HepG2 (cell line): ENCODE data around the gene ASF1B. TPM values are rescaled to one million over a fixed set of nuclear protein-coding genes. Genes with fewer than 3 reads are reported as not detected.

Experiments
- ATAC-seq: fragments of 200-7000 bp; cut with Tn5 transposase; 3 replicates; pipeline ENCODE4 v1.9.1; 2020; ENCODE audit warnings: mild to moderate bottlenecking, moderate library complexity
- BruUV-seq: library from RNA; stranded (reverse); fragments of 400-500 nt; replicated peaks from 2 replicates; lab custom pipeline; 2021; lab: Mats Ljungman, UMichigan
- CTCF ChIA-PET: fragments of 300-600 bp; formaldehyde crosslinking; extraction: SDS; loops from one replicate; lab custom pipeline; 2021; ENCODE audit warnings: low total read pairs, inconsistent platforms, low intra/inter-chr PET ratio; lab: Yijun Ruan, JAX
- POLR2A ChIA-PET: fragments of 350-600 bp; sonication (Branson Sonifier 250); formaldehyde crosslinking; loops from one replicate; lab custom pipeline; 2020; ENCODE audit warnings: antibody characterized with exemption, inconsistent platforms; lab: Yijun Ruan, JAX
- DNase-seq: peaks from one replicate; pipeline ENCODE4 v3.0.0-alpha.2; 2015; ENCODE audit warnings: low spot score
- FAIRE-seq: peaks from 3 replicates; lab custom pipeline; 2011; peaks lifted over from hg19 to GRCh38; lab: Jason Lieb, UNC
- H2AFZ ChIP-seq: one replicate; pipeline ENCODE4 v1.6.1; 2011; ENCODE audit warnings: low read length, inconsistent platforms
- H3K27ac ChIP-seq: fragments of 300-600 bp; 3 replicates; pipeline ENCODE4 v1.8.0; 2011; ENCODE audit warnings: mixed run types, mild to moderate bottlenecking, mixed read lengths, low read length, inconsistent platforms; ENCODE audit not compliant: insufficient read depth; ENCODE audit errors: extremely low read length
- H3K27me3 ChIP-seq, 2 experiments: fragments of 200-600 bp in 1 of 2; 2 replicates in 1 of 2; 3 replicates in 1 of 2; pipeline versions ENCODE4 v1.6.0 to v1.8.0; 2011; ENCODE audit warnings: low read length in 2 of 2, mild to moderate bottlenecking in 2 of 2, moderate library complexity in 2 of 2, inconsistent platforms in 1 of 2; ENCODE audit not compliant: insufficient read depth in 2 of 2, control insufficient read depth in 1 of 2
- H3K36me3 ChIP-seq, 2 experiments: fragments of 200-600 bp in 1 of 2; replicated peaks in 1 of 2; 2 replicates in 1 of 2; 3 replicates in 1 of 2; pipeline versions ENCODE4 v1.5.1 to v1.8.0; 2011; ENCODE audit warnings: low read length in 2 of 2, inconsistent platforms in 1 of 2; ENCODE audit not compliant: insufficient read depth in 2 of 2, control insufficient read depth in 1 of 2
- H3K4me1 ChIP-seq: 2 replicates; pipeline ENCODE4 v1.5.1; 2012; ENCODE audit warnings: low read length, inconsistent platforms; ENCODE audit not compliant: insufficient read depth
- H3K4me2 ChIP-seq: 2 replicates; pipeline ENCODE4 v1.6.0; 2011; ENCODE audit warnings: low read depth, low read length, inconsistent platforms
- H3K4me3 ChIP-seq, 3 experiments: fragments of 200-600 bp in 1 of 3; sonication (generic), shearing (Covaris generic) in 1 of 3; replicated peaks in 1 of 3; 2 replicates each; pipeline ENCODE4 v1.5.1; 2011 to 2016; ENCODE audit warnings: low read length in 3 of 3, inconsistent platforms in 2 of 3, low read depth in 2 of 3, mild to moderate bottlenecking in 2 of 3, control low read depth in 1 of 3, mixed read lengths in 1 of 3; ENCODE audit not compliant: insufficient read depth in 1 of 3
- H3K79me2 ChIP-seq: one replicate; pipeline ENCODE4 v1.6.1; 2011; ENCODE audit warnings: low read length, inconsistent platforms; ENCODE audit not compliant: insufficient read depth
- H3K9ac ChIP-seq: 2 replicates; pipeline ENCODE4 v1.6.0; 2011; ENCODE audit warnings: mild to moderate bottlenecking, low read depth, low read length, inconsistent platforms; ENCODE audit not compliant: insufficient read depth
- H3K9me3 ChIP-seq: 2 replicates; pipeline ENCODE4 v1.5.1; 2012; ENCODE audit warnings: mild to moderate bottlenecking, low read length
- H4K20me1 ChIP-seq: 2 replicates; pipeline ENCODE4 v1.6.0; 2011; ENCODE audit warnings: inconsistent platforms, mild to moderate bottlenecking, low read length, moderate library complexity; ENCODE audit not compliant: insufficient read depth
- ARNTL ChIP-seq: sonication (generic); formaldehyde crosslinking; IDR thresholded peaks from 2 replicates; pipeline ENCODE4 v1.4.0; 2020; ENCODE audit warnings: mild to moderate bottlenecking, missing genetic modification reagents
- CEBPB ChIP-seq: IDR thresholded peaks from 2 replicates; pipeline ENCODE4 v1.6.1; 2011; ENCODE audit warnings: low read depth, low read length, improper control_type of control experiment, borderline replicate concordance
- CEBPG ChIP-seq: IDR thresholded peaks from 2 replicates; pipeline ENCODE4 v1.6.1; 2016
- ETS1 ChIP-seq: sonication (generic); formaldehyde crosslinking; IDR thresholded peaks from 2 replicates; pipeline ENCODE4 v1.4.0; 2020; ENCODE audit warnings: missing genetic modification reagents
- ETV5 ChIP-seq: IDR thresholded peaks from 2 replicates; pipeline ENCODE4 v1.6.1; 2018; ENCODE audit warnings: missing biosample characterization, missing genetic modification reagents, inconsistent platforms, borderline replicate concordance
- HNRNPK ChIP-seq: fragments of 200-400 bp; formaldehyde crosslinking; IDR thresholded peaks from 2 replicates; pipeline ENCODE4 v1.6.1; 2018; ENCODE audit warnings: low read length, low read depth, moderate library complexity, mild to moderate bottlenecking; ENCODE audit not compliant: poor library complexity, severe bottlenecking
- HNRNPUL1 ChIP-seq: fragments of 200-400 bp; formaldehyde crosslinking; IDR thresholded peaks from 2 replicates; pipeline ENCODE4 v1.6.1; 2017; ENCODE audit warnings: low read depth, mild to moderate bottlenecking, low read length, moderate library complexity
- MLLT10 ChIP-seq: sonication (generic); formaldehyde crosslinking; IDR thresholded peaks from 2 replicates; pipeline ENCODE4 v1.4.0; 2020; ENCODE audit warnings: missing genetic modification reagents
- NFE2L1 ChIP-seq: sonication (generic); formaldehyde crosslinking; IDR thresholded peaks from 2 replicates; pipeline ENCODE4 v1.4.0; 2020; ENCODE audit warnings: missing genetic modification reagents, mild to moderate bottlenecking, borderline replicate concordance
- PBX2 ChIP-seq: IDR thresholded peaks from 2 replicates; pipeline ENCODE4 v1.6.1; 2016; ENCODE audit warnings: control low read depth
- RFXAP ChIP-seq: sonication (generic); formaldehyde crosslinking; IDR thresholded peaks from 2 replicates; pipeline ENCODE4 v1.4.0; 2020; ENCODE audit warnings: missing genetic modification reagents, borderline replicate concordance
- TFAP4 ChIP-seq: sonication (generic); IDR thresholded peaks from 2 replicates; pipeline ENCODE4 v1.6.1; 2016; ENCODE audit warnings: low read depth, borderline replicate concordance
- ZBTB8A ChIP-seq: sonication (generic); formaldehyde crosslinking; IDR thresholded peaks from 2 replicates; pipeline ENCODE4 v1.4.0; 2020; ENCODE audit warnings: mild to moderate bottlenecking, low read depth, missing genetic modification reagents, borderline replicate concordance
- ZFP1 ChIP-seq: IDR thresholded peaks from 2 replicates; pipeline ENCODE4 v1.6.1; 2016
- ZNF547 ChIP-seq: sonication (generic); formaldehyde crosslinking; IDR thresholded peaks from 2 replicates; pipeline ENCODE4 v1.5.1; 2020; ENCODE audit warnings: mild to moderate bottlenecking, missing genetic modification reagents
- ZNF574 ChIP-seq: sonication (generic); formaldehyde crosslinking; IDR thresholded peaks from 2 replicates; pipeline ENCODE4 v1.4.0; 2020; ENCODE audit warnings: missing genetic modification reagents
- ZNF773 ChIP-seq: sonication (generic); formaldehyde crosslinking; IDR thresholded peaks from 2 replicates; pipeline ENCODE4 v1.4.0; 2020; ENCODE audit warnings: missing genetic modification reagents, borderline replicate concordance
- ZNF850 ChIP-seq: sonication (generic); formaldehyde crosslinking; conservative IDR thresholded peaks from 2 replicates; pipeline ENCODE4 v1.9.0; 2021; ENCODE audit warnings: mild to moderate bottlenecking, missing genetic modification reagents
- WGBS: methylation state at CpG from one replicate; pipeline ENCODE4 v1.1.6; 2017; ENCODE audit warnings: low lambda C conversion rate; 5-methylcytosine and 5-hydroxymethylcytosine counted together
- in situ Hi-C: cut with HindIII; loops from 2 replicates; pipeline ENCODE4 v1.10.0; 2017; ENCODE audit warnings: low pct_unique_long_range_greater_than_20kb; ENCODE audit not compliant: extremely low pct_ligation_motif_present
- intact Hi-C: fragments of 100-400 bp; cut with micrococcal nuclease; formaldehyde crosslinking; loops from one replicate; pipeline ENCODE4 v1.10.0; 2022; ENCODE audit not compliant: unreplicated experiment
- polyA plus RNA-seq, 8 experiments: library from polyadenylated mRNA; depleted of rRNA in 3 of 8; stranded (reverse) in 7 of 8; unstranded in 1 of 8; fragments of >200 nt; fragmentation: Illumina TruSeq in 4 of 8; extraction: Trizol in 4 of 8; gene quantifications; 2 replicates each; pipeline versions ENCODE4 v1.2.1 to v1.2.3, GENCODE V29; 2011 to 2016; ENCODE audit warnings: low read depth in 4 of 8, missing spikeins in 1 of 8, mixed read lengths in 1 of 8; ENCODE audit not compliant: insufficient read depth in 1 of 8
- total RNA-seq, 5 experiments: library from RNA; depleted of rRNA; stranded (reverse); fragments of >200 nt; fragmentation: Illumina TruSeq; extraction: Trizol; gene quantifications; 2 replicates each; pipeline ENCODE4 v1.2.3, GENCODE V29; 2016; ENCODE audit warnings: low read depth in 1 of 5

Gene ASF1B
- total and polyA plus RNA-seq, 2 of the 13 experiments (the other 11 are each of a cell fraction or from before 2014, with no cell fraction given): 18.2 to 24.8 TPM

- no peak for TF ChIP-seq TFAP4
- no peak for TF ChIP-seq ZNF547 (CRISPR knock-in tag)
- TF ChIP-seq ARNTL: no peak
- no peak for TF ChIP-seq ZBTB8A (CRISPR knock-in tag)
- TF ChIP-seq PBX2 (CRISPR knock-in tag): no peak
- TF ChIP-seq MLLT10: no peak
- TF ChIP-seq ZFP1: no peak
- TF ChIP-seq, all 625 proteins: peak for 34
Measured at GRCh38 chr19:14147797-14148605, 11.6 kb upstream of the ASF1B start (continued).

GRCh38 chr19:14146789-14147216 is 10.4 kb upstream of the ASF1B start:
- FAIRE-seq (no peak), DNase-seq (no peak), ATAC-seq (no peak)
- H2AFZ ChIP-seq: no peak overlapping the region
- BruUV-seq: no TSS peak
- ChIA-PET POLR2A (no interaction called here), CTCF (no interaction called here)
- no peaks in the 10 kb centered on the region for H4K20me1 ChIP-seq
- in situ Hi-C loops: no loop called here
- H3K36me3 ChIP-seq: no peaks in the 10 kb centered on the region
- no peak overlapping the region for H3K4me3 ChIP-seq
- H3K9me3 ChIP-seq: no peaks in the 10 kb centered on the region
- H3K27me3 ChIP-seq: no peaks in the 10 kb centered on the region; a peak in 1 of 5 replicates
- H3K4me1 ChIP-seq: peaks cover 7% of the 10 kb centered on the region; the same call in 1 of the 2 replicates
- intact Hi-C loops: no loop called here
- H3K9ac ChIP-seq: no peak overlapping the region
- H3K27ac ChIP-seq: no peak overlapping the region
- no peak overlapping the region for H3K4me2 ChIP-seq
- no peaks in the 10 kb centered on the region for H3K79me2 ChIP-seq
- WGBS: 15% methylated on average over 6 of the region's 7 CpGs
- no peak for TF ChIP-seq HNRNPK
- TF ChIP-seq ZNF850: no peak
- TF ChIP-seq ZNF574 (CRISPR knock-in tag): no peak
- TF ChIP-seq CEBPG (CRISPR knock-in tag): peak; percentile 40; the same call in 1 of the 2 replicates
- no peak for TF ChIP-seq HNRNPUL1
- TF ChIP-seq RFXAP (CRISPR knock-in tag): no peak
- TF ChIP-seq CEBPB: peak; percentile 66; the same call in 1 of the 2 replicates
- TF ChIP-seq ZNF773: no peak
- TF ChIP-seq ETV5 (CRISPR knock-in tag): no peak
- no peak for TF ChIP-seq ETS1 (CRISPR knock-in tag)
- no peak for TF ChIP-seq NFE2L1
